CD4-positive, alpha-beta T cell treated with Interleukin-12 subunit alpha and Interleukin-12 subunit beta, for 1 hour (primary cell): ENCODE data around the gene CDK17.
"Not testable (repeated sequence)": the region's sequence is repeated elsewhere in the genome, so short reads cannot be mapped to it uniquely, and the experiment has no call there.

Source experiments
- DNase-seq: peaks from one replicate; pipeline ENCODE4 v3.0.0-alpha.2; 2020

The CDK17 gene

GRCh38 chr12:96352161-96352835, 47.9 kb downstream of the CDK17 start:
- DNase-seq = no peak

GRCh38 chr12:96350982-96351381, 49.3 kb downstream of the CDK17 start:
- DNase-seq = peak; percentile 20

- DNase-seq = no peak
Observed at GRCh38 chr12:96347130-96347699, 53.0 kb downstream of the CDK17 start.

- DNase-seq = not testable (repeated sequence)
Observed at GRCh38 chr12:96346716-96347115, 53.5 kb downstream of the CDK17 start.

- DNase-seq = no peak
Observed at GRCh38 chr12:96344124-96344695, 56.0 kb downstream of the CDK17 start.

GRCh38 chr12:96343347-96343954, 56.8 kb downstream of the CDK17 start:
- peak; percentile 44 for DNase-seq

GRCh38 chr12:96339666-96340065, 60.6 kb downstream of the CDK17 start:
- not testable (repeated sequence) for DNase-seq

- no peak for DNase-seq
Observed at GRCh38 chr12:96338852-96339471, 61.3 kb downstream of the CDK17 start.

- DNase-seq = no peak
Observed at GRCh38 chr12:96337953-96338352, 62.3 kb downstream of the CDK17 start.

GRCh38 chr12:96336489-96336888, 63.8 kb downstream of the CDK17 start:
- no peak for DNase-seq

GRCh38 chr12:96335270-96335669, 65.0 kb downstream of the CDK17 start:
- no peak for DNase-seq

- DNase-seq = no peak
Observed at GRCh38 chr12:96334502-96334901, 65.7 kb downstream of the CDK17 start.

GRCh38 chr12:96329545-96329944, 70.7 kb downstream of the CDK17 start:
- DNase-seq = no peak

- no peak for DNase-seq
Observed at GRCh38 chr12:96329018-96329417, 71.2 kb downstream of the CDK17 start.

GRCh38 chr12:96327889-96328288, 72.3 kb downstream of the CDK17 start:
- no peak for DNase-seq

- DNase-seq = no peak
Observed at GRCh38 chr12:96327346-96327745, 72.9 kb downstream of the CDK17 start.

- DNase-seq = no peak
Observed at GRCh38 chr12:96326628-96327227, 73.5 kb downstream of the CDK17 start.

GRCh38 chr12:96323906-96324305, 76.3 kb downstream of the CDK17 start:
- DNase-seq = no peak

- DNase-seq = no peak
Observed at GRCh38 chr12:96322720-96323119, 77.5 kb downstream of the CDK17 start.

GRCh38 chr12:96321941-96322340, 78.3 kb downstream of the CDK17 start:
- no peak for DNase-seq

GRCh38 chr12:96317801-96318200, 82.4 kb downstream of the CDK17 start:
- not testable (repeated sequence) for DNase-seq

- peak; percentile 46 for DNase-seq
Observed at GRCh38 chr12:96315741-96316481, 84.3 kb downstream of the CDK17 start.
